ENCODE data around the gene KRTAP5-10. TPM values are rescaled to one million over a fixed set of nuclear protein-coding genes. Genes with fewer than 3 reads are reported as not detected.
"Not testable (repeated sequence)": the region's sequence is repeated elsewhere in the genome, so short reads cannot be mapped to it uniquely, and the experiment has no call there.

The KRTAP5-10 gene
- total and polyA plus RNA-seq, 2 of the 8 experiments (the other 6 are each of a cell fraction or from before 2014, with no cell fraction given) = 0.12 TPM; not detected in 1

- H2BK120ac ChIP-seq (replicated peaks; ENCODE audit: low read depth, low read length); H3K36me3 ChIP-seq (ENCODE audit: control insufficient read depth in 2 of 4, insufficient read depth in 4 of 4, low read length in 3 of 4); H3K14ac ChIP-seq (ENCODE audit: insufficient read length); H3K4me3 ChIP-seq (ENCODE audit: extremely low read depth in 1 of 4, insufficient read depth in 2 of 4, low read depth in 3 of 4, low read length in 4 of 4); FAIRE-seq; H2BK5ac ChIP-seq (ENCODE audit: low read depth, low read length); H4K91ac ChIP-seq (replicated peaks; ENCODE audit: insufficient read length, low read length); H4K20me1 ChIP-seq (replicated peaks in 1 of 2; ENCODE audit: control insufficient read depth in 1 of 2, insufficient read depth in 2 of 2, low read length in 2 of 2); H3K23me2 ChIP-seq (ENCODE audit: low read depth, low read length); H4K5ac ChIP-seq (ENCODE audit: insufficient read length, low read depth, low read length); H3K9ac ChIP-seq (replicated peaks in 1 of 4; ENCODE audit: extremely low read depth in 1 of 4, low read depth in 3 of 4, low read length in 3 of 4); DNase-seq (ENCODE audit: low read depth in 1 of 2, low spot score in 2 of 2); H3K79me1 ChIP-seq (ENCODE audit: low read depth, low read length); H2AFZ ChIP-seq (ENCODE audit: low read length); POLR2A ChIA-PET (ENCODE audit: partially characterized antibody); H2BK20ac ChIP-seq (ENCODE audit: low read length); H3K4me1 ChIP-seq (replicated peaks in 1 of 4; ENCODE audit: control insufficient read depth in 3 of 4, insufficient read depth in 4 of 4, low read length in 3 of 4); H3K79me2 ChIP-seq (ENCODE audit: control insufficient read depth in 1 of 2, insufficient read depth in 2 of 2, low read length in 2 of 2); H3K18ac ChIP-seq (ENCODE audit: extremely low read depth, low read length); H2AK5ac ChIP-seq (ENCODE audit: low read depth, low read length); H4K8ac ChIP-seq (ENCODE audit: extremely low read depth, insufficient read depth, low read length); H3K9me3 ChIP-seq (ENCODE audit: insufficient read depth in 2 of 2, low read depth in 1 of 2, low read length in 1 of 2); H3K4ac ChIP-seq (replicated peaks; ENCODE audit: insufficient read length, low read depth, low read length); H3K23ac ChIP-seq (ENCODE audit: insufficient read length); H3K27me3 ChIP-seq (replicated peaks in 1 of 4; ENCODE audit: control insufficient read depth in 3 of 4, extremely low read depth in 1 of 4, insufficient read depth in 3 of 4, low read length in 3 of 4); H3K4me2 ChIP-seq (ENCODE audit: insufficient read depth in 1 of 2, low read depth in 2 of 2, low read length in 2 of 2); H3K27ac ChIP-seq (ENCODE audit: low read depth, low read length); H3K56ac ChIP-seq (replicated peaks; ENCODE audit: insufficient read length, low read depth, low read length): not testable (repeated sequence)
- Histone ChIP-seq H2BK12ac (ENCODE audit: low read depth, low read length) (peak overlapping the region; percentile 68; the same call in 1 of the 2 replicates), H2BK15ac (ENCODE audit: low read length) (peak overlapping the region; percentile 81; the same call in 1 of the 2 replicates)
- WGBS, 2 experiments (ENCODE audit: extremely low coverage in 1 of 2, insufficient coverage in 1 of 2, insufficient read length in 1 of 2, insufficient replicate concordance in 2 of 2, low coverage in 1 of 2, low lambda C conversion rate in 2 of 2, missing lambda C conversion rate in 1 of 2) = 72% methylated on average over 7 of the region's 7 CpGs; no CpG with 5 or more reads in 1 of the 2 experiments
- CTCF ChIA-PET (ENCODE audit: partially characterized antibody) = interaction anchor here (0.6 to 2.0 kb wide), 15 partner anchors 9 to 251 kb away, joined by 3 to 15 read pairs (median 4); partner anchors contain the start of genes DHCR7, KRTAP5-9 and NADSYN1
Observed at GRCh38 chr11:71579513-71579912, 14.2 kb downstream of the KRTAP5-10 start.
